ENCODE results near the gene CAMK2D.
"Not testable (repeated sequence)": the region's sequence is repeated elsewhere in the genome, so short reads cannot be mapped to it uniquely, and the experiment has no call there.

Gene CAMK2D

DNA sequence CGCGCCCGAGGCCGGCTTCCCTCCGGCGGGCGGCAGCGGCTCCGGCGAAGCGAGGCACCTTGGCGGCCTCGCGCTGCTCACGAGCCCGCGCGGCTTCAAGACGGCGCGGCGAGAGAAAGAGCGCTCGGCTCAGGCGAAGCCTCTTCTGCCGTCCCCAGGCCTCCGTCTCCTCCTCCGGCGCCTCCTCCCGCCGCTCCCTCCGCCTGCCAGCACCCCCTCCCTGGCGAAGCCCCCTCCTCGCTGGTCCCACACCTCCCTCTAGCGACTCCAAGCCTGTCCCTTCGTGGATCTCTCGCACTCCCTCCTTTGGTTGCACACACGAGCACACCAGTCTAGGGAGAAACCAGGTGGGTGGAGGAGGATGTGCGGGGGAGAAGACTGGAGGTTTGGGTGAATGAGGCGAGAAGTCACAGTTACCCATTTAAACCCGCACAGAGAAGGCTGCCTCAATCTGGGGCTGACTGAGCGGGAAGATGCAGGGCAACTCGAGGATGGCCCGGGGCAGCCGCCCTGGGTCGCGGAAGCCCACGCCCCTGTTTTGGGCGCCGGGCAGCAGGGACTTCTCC is at the start of gene CAMK2D:
TSS of gene CAMK2D (minus strand) at position 119 of the 566 bp plus-strand sequence. CDS start 670 bp downstream, outside the sequence.
- peak; percentile 77 for DNase-seq

DNA sequence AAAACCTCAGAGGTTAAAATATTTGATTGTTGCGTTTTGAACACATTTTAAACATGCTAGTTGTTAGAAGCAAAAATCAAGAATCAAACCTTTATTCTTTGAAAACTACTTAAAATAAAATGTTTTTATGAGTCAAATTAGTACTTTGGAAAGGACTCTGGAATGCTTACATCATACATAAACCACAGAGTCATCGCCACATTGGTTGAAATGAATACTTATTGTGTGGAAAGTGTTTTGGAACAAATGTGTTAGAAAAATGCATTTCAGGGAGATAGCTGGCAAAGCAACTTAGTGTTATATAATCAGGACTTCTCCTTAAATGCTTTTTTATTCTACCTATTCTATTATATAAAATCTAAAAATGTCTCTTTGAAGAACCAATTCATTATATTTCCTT is 49.4 kb upstream of the CAMK2D start:
- DNase-seq = no peak

DNA sequence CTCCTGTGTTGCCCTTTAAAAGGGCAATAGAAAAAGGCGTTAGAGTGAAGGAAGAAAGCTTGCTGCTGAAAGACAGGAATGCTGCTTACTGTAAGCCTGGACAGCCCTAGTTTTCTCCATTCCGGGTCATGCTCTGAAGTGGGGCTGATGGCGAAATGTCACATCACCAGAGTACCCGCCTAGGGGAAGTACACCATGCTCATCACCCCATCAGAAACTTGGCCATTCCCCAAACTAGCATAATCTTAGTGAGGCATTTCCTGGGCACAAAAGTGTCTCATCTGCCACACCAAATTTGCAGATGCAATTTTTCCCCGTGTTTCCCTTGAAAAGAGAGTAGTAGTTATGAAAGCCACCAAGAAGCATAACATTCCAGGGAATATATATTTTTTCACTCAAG is 47.8 kb upstream of the CAMK2D start:
- no peak for DNase-seq

DNA sequence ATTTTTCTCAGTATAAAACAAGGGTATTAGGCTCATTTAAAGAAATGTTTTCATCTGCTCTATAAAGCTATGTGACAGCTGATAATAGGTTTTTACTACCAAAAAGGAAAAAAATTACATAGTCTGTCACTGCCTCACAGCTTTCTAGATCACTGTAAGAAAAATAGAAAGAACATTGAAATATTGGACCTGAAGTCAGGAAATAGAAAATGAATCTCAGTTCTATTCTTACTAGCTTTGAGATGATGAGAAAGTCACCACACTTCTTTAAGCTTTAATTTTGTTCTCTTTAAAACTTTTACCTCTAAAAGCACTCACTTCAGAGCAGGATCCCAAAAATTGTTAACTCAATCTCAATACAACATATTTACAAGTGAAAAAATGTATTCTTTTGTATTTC is 45.3 kb upstream of the CAMK2D start:
- DNase-seq = no peak

DNA sequence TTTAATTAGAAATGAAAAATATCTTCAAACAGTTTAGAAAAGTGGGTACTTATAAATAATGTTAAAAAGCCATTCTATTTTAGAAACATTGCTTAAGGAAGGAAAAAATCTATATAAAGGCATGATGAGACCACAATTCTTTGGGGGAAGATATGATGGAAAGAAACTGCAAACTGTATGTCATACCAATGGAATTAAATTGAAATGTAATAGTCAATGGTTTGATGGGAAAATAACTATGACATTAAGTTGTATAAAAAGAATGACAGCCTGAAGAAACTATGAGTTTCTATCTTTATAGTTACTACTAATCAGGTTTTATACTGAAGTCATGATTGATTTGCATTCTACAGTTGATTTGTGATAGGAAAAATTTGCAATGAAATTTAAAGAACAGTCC is 40.3 kb upstream of the CAMK2D start:
- no peak for DNase-seq

DNA sequence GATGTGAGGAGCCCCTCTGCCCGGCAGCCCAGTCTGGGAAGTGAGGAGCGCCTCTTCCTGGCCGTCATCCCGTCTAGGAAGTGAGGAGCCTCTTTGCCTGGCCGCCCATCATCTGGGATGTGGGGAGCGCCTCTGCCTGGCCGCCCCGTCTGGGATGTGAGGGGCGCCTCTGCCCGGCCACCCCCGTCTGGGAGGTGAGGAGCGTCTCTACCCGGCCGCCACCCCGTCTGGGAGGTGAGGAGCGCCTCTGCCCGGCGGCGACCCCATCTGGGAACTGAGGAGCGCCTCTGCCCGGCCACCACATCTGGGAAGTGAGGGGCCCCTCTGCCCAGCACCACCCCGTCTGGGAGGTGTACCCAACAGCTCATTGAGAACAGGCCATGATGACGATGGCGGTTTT is 34.8 kb upstream of the CAMK2D start:
- not testable (repeated sequence) for DNase-seq

DNA sequence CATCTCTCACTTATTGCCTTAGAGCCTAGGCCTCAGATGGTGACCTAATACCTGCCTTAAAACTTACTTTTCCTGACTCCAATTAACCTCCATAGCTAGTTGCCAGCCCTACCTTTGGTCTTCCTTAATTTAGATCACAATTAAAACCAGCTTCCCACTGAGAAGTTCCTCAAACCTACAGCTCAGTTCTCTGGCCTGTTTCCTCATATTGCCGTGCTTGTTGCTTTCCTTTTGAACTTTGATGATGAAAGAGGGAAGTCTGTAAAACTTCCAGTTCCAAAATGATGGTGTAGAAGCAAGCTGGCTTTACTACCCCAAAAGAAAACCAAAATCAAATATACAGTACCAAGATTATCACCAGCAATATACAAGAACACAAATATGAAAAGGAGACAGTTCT is 28.9 kb upstream of the CAMK2D start:
- no peak for DNase-seq

DNA sequence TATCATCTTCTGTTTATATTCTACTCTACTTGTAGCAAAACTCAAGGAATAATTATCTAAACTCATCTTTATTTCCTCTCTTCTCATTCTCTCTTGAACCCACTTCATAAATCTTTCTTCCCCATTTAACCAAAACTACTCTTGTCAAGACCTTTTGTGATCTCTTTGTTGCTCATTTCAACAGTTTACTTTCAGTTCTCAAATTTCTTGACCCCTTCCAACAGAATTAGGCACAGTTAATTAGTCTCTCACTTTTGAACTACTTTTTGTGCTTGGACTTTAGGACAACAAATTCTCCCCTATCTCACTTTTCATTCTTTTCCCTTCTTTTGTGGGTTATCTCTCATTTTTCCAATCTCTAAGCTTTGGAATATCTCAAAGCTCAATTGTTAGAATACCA is 27.4 kb upstream of the CAMK2D start:
- no peak for DNase-seq

DNA sequence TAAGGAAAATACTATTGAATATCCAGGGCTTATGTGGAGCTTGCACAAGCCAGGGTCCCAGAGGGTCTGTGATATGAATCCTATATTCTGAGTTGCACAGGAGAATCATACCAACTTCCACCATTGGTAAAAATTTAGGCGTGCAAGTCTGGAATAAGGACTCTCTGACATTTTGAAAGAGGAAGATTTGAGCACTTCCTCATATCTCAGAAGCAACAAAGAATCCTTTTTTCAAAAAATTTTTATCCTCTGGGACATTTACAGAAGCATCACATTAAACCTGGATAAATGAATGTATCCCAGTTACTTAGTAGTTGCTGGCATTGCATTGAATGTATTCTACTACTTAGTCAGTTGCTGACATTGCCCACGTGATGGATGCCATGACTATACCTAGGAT is 24.2 kb upstream of the CAMK2D start:
- no peak for DNase-seq

DNA sequence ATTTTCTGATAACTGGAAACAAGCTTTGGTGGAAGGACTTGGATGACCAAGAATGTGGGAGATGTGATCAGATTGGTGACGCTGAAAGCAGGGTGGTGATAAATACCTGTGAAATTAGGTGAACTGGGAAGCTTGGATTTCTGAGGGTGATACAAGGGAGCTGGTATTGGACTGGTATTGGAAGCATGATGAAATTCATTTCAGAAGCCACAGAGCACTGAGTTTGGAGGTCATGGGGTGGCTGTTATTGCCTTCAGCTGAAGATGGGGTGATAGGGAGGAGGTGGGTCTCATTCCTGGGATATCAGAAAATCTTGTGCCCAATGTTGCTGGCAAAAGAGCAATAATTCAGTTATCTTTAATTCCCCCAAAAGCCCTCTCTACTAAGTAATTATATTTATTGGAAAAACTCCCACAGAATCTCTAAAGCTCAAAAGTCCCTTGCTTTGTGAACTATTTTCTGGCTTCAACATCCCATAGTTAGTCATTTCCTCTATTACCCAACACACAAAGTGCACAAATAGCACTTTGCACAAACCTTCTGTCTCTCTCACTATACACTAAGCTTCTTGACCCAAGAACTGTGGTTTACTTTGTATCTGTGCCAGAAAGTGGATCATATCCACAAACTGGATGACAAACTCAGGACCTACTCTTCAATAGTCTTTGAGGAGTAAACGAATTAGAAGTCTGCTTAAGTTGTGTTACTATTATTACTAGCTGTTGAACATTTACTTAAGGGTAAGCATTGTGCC is 23.1 kb upstream of the CAMK2D start:
- peak; percentile 24 for DNase-seq

DNA sequence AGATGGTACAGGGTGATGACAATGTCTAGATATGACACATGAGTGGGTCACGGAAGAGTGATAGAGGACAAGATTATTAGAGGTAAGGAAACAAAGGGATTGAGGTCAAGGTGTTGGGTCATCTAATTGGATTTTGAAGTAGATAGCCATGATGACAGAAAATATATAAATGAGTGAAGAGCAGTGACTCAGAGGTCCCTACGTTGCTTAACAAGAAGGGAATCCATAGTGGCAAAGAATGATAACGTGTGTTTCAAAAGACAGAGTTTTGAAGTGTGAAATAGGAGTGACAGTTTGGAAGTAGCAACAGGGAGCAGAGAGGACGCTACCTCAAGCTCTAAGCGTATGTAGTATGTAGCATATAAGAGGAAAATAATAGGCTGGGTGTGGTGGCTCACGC is 22.2 kb upstream of the CAMK2D start:
- no peak for DNase-seq

DNA sequence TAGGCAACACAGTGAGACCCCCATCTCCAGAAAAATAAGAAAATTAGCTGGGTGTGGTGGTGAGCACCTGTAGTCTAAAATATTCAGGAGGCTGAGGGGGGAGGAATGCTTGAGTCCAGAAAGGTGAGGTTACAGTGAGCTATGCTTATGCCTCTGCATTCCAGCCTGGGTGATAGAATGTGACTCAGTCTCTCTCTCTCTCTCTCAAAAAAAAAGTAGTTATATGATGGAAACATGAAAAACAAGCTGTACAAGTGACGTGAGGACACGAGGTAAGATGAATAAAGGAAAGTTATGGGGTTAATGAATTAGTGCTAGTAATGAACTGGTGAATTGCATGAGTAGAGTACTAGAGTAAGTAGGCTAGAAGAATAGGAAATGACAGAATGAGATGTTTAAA is 21.8 kb upstream of the CAMK2D start:
- no peak for DNase-seq

DNA sequence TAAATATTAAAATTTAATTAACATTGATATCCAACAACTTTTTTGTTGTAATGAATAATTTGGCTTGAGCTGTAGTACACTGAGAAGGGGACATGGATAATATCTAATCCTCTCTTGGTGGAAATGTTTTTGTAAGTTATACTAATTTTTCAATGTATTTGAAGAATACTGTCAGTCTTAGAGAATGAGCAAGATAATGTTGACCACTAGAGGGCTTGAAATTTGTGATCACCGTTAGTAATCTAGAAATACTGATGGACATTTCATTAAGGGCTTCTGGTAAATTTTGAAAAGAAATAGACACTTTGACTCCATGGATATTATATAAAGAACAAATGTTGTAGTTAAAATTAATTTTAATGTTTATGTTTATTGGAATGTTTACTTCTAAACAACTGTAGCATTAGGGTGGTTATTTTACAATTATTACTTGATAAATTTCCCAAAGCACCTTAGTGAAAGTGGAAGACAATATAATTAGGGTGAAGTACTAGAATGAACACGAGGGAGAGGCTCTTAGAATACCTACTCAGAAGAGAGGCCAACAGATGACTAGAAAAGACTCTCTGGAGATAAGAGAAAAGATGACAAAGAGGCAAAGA is 20.0 kb upstream of the CAMK2D start:
- peak; percentile 17 for DNase-seq

DNA sequence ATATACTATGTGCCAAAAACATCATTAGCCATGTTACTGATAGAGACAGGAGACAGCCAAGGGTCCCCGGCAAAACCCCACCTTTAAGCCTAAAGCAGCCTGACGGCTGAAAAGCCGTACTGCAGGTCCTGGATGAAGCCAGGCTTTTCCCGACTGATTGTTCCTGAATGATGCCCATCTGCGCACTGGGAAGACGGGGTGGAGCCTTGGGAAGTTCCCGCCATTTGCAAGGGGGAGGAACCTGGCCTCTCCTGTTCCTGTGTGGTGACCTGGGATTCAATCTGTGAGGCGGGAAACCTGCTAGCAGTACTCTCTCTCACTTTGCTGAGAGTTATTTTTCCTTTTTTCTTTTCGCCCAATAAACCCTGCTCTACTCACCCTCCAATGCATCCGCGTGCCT is 15.1 kb upstream of the CAMK2D start:
- DNase-seq = no peak

DNA sequence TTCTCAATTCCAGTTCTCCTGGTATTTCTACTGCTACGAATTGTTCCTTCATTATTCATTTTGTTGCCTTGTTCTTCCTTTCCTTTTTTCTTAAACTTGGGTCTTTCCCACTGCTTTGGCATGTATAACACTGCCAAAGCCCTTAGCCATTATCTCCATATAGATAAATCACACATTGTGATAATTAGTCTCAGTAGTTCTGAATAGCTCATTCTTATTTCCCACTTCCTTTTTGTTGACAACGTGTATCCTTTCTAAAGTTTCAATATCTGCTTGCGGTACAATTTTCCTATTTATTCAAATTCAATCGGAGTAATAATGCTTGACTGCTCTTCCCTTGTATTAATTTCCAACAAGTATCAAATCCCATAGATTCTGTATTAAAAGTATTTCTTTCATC is 14.5 kb upstream of the CAMK2D start:
- DNase-seq = no peak

DNA sequence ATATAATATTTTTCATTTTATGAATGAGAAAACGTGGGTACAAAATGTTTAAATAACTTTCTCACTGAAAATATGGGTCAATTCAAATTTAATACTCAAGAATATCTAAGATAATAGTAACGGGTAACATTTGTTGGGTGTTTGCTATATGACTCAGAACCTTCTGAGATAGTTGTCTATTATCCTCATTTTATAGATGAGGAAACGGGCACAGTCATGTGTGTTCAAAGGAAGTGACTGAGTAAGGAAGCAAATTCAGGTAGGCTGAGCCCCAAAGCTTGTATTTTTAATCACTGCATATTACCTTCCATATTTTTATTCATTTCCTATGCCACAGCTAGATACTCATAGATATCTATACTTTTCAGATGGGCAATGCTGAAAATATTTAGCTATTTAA is 12.2 kb upstream of the CAMK2D start:
- DNase-seq = no peak

DNA sequence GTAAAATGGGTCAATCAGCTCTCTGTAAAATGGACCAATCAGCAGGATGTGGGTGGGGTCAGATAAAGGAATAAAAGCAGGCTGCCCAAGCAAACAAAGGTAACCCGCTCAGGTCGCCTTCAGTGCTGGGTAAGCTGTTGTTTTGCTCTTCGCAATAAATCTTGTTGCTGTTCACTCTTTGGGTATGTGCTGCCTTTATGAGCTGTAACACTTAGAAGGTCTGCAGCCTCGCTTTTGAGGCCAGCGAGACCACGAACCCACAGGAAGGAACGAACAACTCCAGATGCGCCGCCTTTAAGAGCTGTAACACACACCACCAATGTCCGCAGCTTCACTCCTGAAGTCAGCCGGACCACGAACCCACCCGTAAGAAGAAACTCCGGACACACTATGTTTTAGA is 11.5 kb upstream of the CAMK2D start:
- no peak for DNase-seq

DNA sequence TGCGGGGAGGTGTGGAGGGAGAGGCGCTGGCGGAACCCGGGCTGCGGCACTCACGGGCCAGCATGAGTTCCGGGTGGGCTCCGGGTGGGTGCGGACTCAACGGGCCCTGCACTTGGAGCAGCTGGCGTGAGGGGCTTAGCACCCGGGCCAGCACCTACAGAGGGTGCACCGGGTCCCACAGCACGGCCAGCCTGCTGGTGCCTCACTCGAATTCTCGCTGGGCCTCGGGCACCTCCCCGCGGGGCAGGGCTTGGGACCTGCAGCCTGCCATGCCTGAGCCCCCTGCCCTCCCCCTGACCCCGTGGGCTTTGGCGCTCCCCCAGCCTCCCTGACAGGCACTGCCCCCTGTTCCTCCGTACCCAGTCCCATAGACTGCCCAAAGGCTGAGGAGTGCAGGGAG is 10.8 kb upstream of the CAMK2D start:
- DNase-seq = no peak

DNA sequence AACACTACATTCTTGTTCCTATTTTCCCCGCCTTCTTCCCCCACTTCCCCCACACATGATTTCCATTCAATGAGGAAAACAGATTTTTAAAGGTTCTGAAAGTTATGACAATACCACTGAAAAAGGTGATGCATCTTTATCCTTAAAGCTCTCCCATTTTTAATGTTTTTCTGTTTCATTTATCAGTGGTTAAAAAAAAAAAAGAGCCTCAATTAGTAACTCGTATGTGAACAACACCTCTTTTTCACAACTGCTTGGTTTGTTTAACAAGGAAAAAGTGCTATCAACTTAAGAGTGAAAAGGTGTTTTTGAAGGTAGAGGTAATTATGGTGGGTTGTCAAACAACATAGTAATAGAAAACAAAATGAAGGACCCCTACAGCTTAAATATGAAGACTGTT is 8.2 kb upstream of the CAMK2D start:
- no peak for DNase-seq

DNA sequence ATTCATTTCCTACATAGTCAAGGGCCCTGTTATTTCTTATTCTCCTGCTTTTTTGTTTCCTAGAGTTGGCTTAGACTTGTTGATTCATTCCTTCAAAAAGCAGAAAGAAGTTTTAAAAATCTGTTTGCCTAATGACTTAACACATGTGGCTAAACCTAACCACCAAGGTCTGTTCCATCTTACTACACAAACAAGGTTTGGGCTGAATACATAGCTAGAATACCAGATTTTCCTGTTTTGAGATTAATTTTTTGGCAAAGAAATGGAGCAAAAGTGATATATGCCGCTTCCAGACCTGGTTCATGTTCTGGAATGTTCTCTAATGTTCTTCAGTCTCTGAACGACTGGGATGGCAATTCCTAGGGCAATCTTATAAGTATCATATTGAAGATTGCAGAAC is 7.4 kb upstream of the CAMK2D start:
- DNase-seq = no peak

DNA sequence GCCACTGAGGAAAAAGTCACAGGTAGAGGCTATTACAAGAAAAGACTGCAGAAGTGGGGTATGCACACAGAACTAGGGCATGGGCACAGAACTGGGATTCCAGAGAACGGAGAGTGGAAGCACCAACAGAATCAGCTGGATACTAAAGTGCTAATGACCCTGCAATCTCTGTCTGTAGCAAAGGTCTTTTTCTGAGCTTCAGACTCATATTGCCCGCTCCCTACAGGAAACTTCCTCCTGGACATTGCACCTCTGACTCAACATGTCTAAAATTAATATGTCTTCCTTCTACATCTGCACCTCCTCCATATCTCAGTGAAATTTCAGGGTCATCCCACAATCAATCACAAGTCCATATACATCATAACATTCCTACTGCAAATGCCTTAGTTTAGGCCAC is 5.3 kb upstream of the CAMK2D start:
- no peak for DNase-seq

DNA sequence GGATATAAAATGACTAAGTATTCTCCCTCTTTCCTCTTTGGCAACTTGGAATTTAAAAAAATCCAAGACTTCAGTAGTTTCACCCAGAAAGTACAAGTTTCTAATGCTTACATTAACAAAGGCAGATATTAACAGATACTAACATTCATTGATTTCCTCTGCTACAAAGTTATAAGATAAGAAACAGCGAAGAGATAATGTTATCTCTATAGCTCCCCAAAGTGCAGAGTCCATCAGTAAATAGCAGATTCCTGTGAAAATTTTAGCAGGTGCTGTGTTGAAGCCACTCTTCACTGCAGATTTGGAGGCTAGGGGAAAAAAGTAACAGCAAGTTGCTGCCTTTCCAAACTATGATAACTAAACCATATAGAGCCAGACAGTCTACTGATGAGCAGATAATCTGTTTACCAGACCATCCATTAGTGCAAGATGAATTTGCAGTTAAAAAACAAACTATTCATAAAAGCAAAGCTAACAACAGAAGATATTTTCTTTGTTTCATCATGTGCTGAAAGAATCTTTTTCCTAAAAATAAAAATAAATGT is 3.3 kb upstream of the CAMK2D start:
- no peak for DNase-seq

DNA sequence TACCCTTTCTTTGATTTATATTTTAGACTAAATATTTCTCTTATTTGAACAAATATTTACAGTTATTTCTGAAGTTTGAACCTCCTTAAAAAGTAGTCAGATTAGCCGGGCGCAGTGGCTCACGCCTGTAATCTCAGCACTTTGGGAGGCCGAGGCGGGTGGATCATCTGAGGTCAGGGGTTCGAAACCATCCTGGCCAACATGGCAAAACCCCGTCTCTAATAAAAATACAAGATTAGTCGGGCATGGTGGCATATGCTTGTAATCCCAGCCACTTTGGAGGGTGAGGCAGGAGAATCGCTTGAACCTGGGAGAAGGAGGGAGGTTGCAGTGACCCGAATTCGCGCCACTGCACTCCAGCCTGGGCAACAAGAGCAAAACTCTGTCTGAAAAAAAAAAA is 2.4 kb upstream of the CAMK2D start:
- not testable (repeated sequence) for DNase-seq

DNA sequence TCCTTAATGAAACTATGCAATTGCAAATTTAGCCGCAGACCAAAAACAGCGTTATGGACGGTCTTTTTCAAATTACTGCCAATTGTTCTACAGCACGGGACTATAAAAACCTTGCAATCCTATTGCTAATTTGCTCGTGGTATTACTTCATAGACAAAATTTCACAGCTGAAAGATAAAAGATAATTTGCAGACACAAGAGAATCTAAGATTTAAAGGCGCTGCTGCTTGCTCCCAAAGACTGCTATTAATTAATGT is 1.4 kb upstream of the CAMK2D start:
- DNase-seq = no peak

Measured in NCI-H446 treated with DMSO at 0.1 percent for 48 hours (cell line).